RPMI8226 (cell line): Measurements from ENCODE around the gene OGG1.

Source experiments
- DNase-seq: peaks from one replicate; pipeline ENCODE4 v3.0.0-alpha.2; 2015

The OGG1 gene

DNA sequence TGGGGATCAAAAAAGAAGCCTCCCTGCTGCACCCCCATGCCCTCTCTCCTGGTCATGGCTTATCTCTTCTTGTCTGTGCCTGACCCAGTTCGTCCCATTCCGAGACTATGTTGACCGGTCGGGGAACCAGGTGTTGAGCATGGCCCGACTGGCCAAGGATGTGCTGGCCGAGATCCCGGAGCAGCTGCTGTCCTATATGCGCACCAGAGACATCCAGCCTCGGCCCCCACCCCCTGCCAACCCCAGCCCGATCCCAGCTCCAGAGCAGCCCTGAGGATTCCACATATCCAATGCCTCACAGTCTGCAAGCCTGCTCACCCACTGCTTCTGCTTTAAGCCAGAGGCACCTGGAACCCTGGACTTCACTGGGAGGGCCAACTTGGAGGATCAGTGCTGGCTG lies 20.3 kb upstream of the OGG1 start:
- DNase-seq, result no peak

- DNase-seq, result no peak
Observed at GRCh38 chr3:9730657-9731205, 19.0 kb upstream of the OGG1 start.

GRCh38 chr3:9731206-9732079 lies 18.3 kb upstream of the OGG1 start, which contains the start of gene BRPF1:
TSS of gene BRPF1 (plus strand) at chr3:9731735. CDS start at chr3:9734141, 2,406 bp downstream.
- DNase-seq, result peak; percentile 99

DNA sequence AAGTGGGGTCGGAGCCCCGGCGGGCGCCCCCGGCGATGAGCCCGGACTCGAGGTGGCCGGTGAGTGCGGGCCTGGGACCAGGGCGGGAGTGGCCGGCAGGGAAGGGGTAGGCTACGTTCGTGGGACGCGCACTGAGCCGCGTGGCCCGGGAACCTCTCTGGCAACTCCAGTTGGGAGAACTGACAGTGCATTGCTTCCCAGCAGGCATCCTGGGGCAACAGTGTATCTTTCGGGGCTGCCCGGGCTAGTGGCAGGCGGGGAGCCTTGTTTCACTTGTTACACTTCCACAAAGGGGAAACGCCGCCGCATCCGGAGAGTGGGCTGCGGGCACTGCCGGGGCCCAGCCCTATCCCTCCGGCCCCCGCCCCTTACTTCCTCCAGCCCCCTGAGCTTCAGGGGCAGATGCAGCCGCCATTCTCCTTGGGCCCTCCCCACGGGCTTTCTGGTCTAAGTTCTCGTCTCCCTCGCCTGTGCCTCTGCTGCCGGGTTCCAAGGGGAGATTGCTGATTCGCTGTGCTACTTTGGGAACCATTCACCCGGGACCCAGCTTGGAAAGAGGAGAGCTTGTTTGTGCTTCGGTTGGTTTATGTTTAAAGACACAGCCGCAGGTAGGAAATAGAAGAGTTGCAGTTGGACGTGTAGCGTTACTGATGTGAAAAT lies 17.5 kb upstream of the OGG1 start:
- peak; percentile 13 for DNase-seq

DNA sequence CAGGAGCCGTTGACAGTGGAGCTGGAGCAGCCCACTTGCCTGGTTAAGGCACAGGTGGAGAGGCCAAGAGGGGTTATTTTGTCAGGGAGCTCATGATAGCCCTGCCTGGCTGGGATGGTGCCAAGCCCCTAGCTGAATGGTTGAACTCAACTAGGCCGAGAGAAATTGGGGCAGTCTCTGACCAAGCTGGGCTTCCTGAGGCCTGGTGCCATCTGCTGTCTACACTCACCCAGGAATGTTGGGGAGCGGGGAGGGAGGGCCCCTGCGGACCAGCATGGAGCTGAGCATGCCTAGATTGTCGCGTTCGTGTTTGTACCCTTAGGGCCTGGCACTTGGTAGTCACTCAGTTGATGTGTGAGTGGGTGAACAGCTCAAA lies 17.0 kb upstream of the OGG1 start:
- no peak for DNase-seq

- no peak for DNase-seq
Observed at GRCh38 chr3:9736831-9737230, 12.9 kb upstream of the OGG1 start.

DNA sequence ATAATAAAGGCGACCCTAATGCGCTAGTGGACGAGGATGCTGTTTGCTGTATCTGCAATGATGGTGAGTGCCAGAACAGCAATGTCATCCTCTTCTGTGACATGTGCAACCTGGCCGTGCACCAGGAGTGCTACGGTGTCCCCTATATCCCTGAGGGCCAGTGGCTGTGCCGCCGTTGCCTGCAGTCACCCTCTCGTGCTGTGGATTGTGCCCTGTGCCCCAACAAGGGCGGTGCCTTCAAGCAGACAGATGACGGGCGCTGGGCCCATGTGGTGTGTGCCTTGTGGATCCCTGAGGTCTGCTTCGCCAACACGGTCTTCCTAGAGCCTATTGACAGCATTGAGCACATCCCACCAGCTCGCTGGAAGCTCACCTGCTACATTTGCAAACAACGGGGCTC lies 10.6 kb upstream of the OGG1 start:
- DNase-seq, result no peak

- no peak for DNase-seq
Observed at GRCh38 chr3:9742560-9742959, 7.2 kb upstream of the OGG1 start.

DNA sequence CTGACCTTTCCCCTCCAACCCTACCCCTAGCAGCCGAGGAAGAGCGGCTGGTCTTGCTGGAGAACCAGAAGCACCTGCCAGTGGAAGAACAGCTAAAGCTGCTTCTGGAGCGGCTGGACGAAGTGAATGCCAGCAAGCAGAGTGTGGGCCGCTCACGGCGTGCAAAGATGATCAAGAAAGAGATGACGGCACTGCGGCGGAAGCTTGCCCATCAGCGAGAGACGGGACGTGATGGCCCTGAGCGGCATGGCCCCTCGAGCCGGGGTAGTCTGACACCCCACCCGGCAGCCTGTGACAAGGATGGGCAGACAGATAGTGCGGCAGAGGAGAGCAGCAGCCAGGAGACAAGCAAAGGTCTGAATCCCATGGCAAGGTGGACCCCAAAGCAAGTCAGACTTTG lies 6.2 kb upstream of the OGG1 start:
- no peak for DNase-seq

DNA sequence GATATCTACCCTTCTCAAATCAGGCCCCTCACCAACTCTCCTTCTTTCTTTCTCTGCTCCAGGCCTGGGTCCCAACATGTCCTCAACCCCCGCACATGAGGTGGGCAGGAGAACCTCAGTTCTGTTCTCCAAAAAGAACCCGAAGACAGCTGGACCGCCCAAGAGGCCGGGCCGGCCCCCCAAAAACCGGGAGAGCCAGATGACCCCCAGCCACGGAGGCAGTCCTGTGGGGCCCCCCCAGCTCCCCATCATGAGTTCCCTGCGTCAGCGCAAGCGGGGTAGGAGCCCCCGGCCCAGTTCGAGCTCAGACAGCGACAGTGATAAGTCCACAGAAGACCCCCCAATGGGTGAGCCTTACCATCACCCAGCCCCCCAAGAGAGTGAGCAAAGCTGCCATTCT lies 5.6 kb upstream of the OGG1 start:
- no peak for DNase-seq

DNA sequence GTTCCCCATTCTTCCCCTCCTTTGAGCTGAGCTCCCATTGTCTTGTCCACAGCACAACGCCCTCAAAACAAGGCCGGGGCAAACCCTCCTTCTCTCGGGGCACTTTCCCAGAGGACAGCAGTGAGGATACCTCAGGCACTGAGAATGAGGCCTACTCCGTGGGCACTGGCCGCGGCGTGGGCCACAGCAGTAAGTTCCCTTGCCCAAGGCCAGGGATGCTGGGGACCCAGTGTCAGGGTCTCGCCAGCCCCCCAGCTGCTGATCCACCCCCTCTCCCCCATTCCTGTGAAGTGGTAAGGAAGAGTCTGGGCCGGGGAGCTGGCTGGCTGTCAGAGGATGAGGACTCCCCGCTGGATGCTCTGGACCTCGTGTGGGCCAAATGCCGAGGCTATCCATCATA lies 4.2 kb upstream of the OGG1 start:
- no peak for DNase-seq

DNA sequence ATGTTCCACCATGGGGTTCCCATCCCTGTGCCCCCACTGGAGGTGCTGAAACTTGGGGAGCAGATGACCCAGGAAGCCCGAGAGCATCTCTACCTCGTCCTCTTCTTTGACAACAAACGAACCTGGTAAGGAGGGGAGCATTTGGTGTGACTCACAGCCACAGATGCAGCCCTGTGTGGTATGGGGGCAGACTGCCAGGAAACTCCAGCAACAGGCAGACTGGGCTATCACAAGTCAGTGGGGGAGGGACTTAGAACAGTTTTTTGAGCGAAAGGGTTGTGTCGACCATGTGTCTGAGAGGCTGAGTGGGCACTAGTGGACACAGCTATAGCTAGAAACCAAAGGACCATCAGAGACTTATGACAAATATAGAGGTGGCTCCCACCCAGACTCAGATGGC lies 3.4 kb upstream of the OGG1 start:
- no peak for DNase-seq

DNA sequence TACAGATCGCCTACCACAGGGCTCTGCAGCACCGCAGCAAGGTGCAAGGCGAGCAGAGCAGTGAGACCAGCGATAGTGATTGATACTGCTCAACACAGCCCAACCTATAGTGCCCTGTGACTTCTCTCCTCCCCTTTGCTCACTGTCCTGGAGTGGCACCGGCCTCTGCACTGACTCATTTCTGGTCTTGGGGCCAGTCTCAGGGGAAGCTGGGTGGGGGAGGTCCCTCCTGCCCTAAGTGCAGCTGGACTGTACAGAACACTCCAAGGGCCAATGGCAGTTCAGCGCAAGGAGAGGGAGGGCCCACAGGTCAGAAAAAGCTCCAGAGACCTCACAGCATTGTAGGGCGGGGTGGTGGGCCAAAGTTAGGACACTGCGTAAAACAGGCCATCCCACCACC lies 2.5 kb upstream of the OGG1 start:
- no peak for DNase-seq

DNA sequence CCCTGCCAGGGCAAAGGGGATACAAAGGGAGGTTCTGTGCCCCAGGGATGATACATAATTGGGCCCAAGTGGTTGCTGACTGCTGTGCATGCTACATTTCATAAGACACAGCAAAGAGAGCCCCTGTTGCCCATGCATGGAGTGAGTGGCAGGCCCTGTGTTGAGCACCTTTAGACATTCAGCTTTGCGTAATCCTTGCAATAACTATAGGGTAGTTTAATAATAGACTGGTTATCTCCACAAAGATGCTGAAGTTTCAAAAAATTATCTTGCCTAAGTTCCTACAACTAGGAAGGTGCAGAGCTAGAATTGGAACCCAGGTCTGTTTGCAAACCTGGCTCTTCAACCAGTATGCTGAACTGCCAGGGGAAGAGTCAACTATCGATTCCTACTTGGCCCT lies 1.7 kb upstream of the OGG1 start:
- no peak for DNase-seq

GRCh38 chr3:9749296-9749644 lies 482 bp upstream of the OGG1 start:
- DNase-seq, result no peak

GRCh38 chr3:9750556-9751411 lies 1.0 kb downstream of the OGG1 start:
- DNase-seq, result peak; percentile 30

- DNase-seq, result no peak
Observed at GRCh38 chr3:9754678-9755077, 4.9 kb downstream of the OGG1 start.

GRCh38 chr3:9757427-9757826 lies 7.7 kb downstream of the OGG1 start:
- DNase-seq, result no peak

- DNase-seq, result no peak
Observed at GRCh38 chr3:9760779-9761505, 11.2 kb downstream of the OGG1 start.

DNA sequence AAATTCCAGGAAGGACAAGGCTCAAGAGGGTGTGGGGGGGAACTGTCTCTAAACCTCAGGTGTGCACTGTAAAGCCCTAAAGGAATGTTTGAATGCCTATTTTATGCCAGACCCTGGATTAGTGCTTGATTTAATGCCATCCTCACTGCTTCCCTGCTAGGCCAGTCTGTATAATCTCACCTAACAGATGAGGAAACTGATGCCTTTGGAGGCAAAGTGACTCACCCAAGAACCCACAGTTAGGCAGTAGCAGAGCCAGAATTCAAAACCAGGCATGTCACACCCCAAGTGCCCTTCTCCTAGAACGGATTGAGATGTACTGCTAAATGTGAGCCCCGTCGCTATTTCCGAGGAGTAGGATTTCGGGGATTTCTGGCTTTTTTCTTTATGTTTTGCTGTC lies 12.2 kb downstream of the OGG1 start:
- no peak for DNase-seq

DNA sequence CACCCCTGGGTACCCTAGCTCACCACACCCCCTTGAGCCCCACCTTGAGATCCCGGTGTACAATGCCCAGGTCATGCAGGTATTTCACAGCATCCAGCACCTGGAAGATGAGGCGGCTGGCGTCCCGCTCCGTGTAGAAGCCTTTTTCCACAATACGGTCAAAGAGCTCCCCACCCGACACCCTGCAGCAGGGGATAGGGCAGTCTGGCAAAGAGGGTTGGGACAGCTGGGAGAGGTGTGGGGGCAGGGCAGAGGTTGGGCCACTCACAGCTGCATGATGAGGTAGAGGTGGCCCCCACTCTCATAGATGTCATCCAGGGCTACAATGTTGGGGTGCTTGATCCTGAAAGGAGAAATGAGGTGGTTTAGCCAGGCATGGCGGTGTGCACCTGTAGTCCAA lies 13.1 kb downstream of the OGG1 start:
- DNase-seq, result no peak

- DNase-seq, result no peak
Observed at GRCh38 chr3:9765865-9766264, 16.1 kb downstream of the OGG1 start.

DNA sequence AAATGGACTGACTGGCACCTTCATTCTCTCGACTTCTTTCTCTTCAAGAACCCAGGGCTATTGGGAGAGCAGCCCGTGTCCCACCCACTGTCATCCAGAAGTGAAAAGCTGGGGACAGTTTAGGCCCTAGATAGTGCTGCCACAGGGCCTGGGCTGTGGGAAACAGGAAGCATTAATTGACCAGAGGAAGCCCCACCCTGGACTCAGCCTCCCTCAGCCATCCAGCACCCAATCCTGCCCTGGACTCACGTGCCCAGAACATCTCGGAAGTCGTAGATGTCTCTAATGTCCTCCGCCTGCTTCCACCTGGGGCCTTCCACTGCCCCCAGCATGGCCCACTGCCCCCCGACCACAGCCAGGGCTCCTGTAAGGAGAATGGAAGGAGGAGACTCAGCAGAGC lies 17.7 kb downstream of the OGG1 start:
- no peak for DNase-seq
